Stimulated activated naive CD4-positive, alpha-beta T cell treated with Interleukin-2 at 50 U/mL for 16 hours (primary cell): ENCODE data around the gene ZNF628.
"Not testable (repeated sequence)": the region's sequence is repeated elsewhere in the genome, so short reads cannot be mapped to it uniquely, and the experiment has no call there.

Source experiments
- DNase-seq: peaks from one replicate; lab custom pipeline; 2025; lab: John Stamatoyannopoulos, UW

Gene ZNF628

DNA sequence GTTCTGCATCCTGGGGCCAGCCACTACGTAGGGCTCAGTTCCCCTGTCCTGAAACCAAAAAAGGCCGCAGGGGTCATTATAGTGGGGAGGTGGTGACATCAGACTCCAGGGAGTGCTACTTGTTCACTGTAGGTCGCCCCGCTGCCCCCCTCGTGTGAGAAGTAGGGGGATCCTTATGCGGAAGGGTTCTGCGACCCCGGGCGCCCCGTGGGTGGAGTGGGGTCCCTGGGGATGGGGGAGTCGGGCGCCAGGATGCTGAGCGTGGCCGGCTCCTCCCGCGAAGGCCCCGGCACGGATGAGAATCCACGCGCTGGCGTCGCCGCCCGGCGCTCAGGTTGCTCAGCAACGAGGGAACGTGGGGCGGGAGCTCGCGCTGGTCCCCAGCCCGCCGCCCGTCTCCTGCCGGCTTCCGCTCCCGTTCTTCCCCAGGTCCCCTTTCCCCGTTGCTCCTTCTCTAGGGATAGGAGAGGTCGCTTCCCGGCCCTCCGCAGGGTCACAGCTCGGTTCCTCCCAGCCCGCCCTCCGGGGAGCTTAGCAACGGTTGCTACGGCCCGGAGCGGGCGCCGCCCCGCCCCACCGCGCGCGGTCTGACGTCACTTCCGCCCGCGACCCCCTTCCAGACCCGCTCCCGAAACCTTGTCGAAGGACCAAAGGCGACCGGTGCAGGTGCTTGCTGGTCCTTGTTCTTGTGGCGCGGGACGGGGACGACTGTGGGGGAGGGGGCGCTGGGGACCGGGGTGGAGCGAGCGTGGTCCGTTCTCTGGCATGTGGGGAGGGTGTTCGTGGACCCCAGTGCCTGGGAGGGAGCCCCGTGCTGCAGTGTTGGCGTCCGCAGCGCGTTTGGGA is 8.4 kb downstream of the ZNF628 start, which contains the start of gene NAT14:
Gene NAT14, plus strand, starts transcription at position 596 of the 846 bp plus-strand sequence. CDS start 521 bp downstream, outside the sequence.
- peak; percentile 52 for DNase-seq

DNA sequence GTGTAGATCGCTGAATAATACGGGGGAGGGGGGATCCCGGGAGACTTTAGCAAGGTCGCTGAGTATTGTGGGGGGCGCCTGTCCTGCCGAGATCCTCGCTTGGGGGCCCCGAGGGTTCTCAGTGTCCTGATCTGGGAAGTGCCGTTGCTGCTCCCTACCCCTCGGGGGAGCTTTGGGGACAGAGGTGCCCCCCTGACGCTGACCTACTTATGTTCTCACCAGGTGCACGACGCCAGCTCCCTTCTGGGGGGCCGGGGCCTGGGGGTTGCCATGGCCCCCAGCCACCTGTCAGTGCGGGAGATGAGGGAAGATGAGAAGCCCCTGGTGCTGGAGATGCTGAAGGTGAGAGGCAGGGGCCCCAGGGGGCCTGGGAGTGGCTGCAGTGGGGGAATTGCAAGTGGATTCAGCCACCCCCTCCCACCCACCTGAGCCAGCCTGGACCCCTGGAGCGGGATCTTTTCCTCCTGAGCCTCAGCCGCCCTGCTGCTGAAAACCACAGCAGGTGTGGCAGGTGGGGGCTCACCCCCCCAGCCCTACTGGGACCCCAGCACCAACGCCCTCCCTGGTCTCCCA is 9.1 kb downstream of the ZNF628 start:
- no peak for DNase-seq

GRCh38 chr19:55486043-55486970 is 9.9 kb downstream of the ZNF628 start:
- DNase-seq: no peak

DNA sequence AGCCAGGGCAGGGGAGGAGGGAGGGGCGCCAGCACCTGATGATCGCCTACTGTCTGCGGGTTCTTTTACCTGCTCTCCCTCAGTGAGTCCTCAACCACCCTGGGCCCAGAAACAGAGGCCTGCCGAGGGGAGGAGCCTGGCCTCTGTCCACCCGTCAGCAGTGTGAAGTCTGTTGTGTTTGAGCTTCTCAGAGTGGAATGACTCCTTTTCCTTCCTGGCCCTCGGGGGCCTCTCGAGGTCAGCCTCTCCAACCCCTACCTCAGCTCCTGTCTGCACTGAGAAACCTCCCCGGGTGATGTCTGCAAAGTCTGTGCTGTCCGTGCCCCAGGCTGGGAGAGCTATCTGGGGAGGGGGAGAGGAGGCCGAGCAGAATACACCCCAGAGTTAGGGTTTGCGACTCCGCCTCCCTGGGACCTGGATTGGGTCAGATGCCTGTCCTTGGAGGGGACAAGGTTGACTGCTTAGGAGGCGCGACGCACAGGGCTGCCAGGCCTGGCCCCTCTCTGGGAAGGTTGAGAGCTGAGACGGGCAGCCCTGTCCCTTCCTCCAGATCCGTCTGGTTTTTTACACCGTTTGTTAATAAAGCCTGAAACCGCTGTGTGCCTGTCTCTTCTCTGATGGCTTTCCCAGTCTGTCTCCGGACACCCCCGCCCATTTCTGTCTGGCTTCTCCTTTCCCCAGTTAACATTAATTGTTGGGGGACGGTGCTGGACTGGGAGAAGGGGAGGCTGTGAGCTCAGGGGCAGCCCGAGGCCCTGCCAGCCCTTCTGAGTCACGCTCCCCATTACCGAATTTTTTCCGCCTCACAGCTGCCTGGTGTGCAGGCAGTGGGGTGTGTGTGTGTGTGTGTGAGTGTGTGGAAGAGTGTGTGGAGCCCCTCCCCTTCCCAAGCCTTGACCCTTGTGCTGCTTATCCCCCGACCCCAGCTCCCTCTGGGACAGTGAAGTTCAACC is 10.8 kb downstream of the ZNF628 start:
- DNase-seq: peak; percentile 35

GRCh38 chr19:55487924-55488687 is 11.7 kb downstream of the ZNF628 start, which contains the start of gene SSC5D:
Gene SSC5D (plus strand): TSS chr19:55488436. CDS start chr19:55488590, 154 bp downstream.
- DNase-seq: no peak

DNA sequence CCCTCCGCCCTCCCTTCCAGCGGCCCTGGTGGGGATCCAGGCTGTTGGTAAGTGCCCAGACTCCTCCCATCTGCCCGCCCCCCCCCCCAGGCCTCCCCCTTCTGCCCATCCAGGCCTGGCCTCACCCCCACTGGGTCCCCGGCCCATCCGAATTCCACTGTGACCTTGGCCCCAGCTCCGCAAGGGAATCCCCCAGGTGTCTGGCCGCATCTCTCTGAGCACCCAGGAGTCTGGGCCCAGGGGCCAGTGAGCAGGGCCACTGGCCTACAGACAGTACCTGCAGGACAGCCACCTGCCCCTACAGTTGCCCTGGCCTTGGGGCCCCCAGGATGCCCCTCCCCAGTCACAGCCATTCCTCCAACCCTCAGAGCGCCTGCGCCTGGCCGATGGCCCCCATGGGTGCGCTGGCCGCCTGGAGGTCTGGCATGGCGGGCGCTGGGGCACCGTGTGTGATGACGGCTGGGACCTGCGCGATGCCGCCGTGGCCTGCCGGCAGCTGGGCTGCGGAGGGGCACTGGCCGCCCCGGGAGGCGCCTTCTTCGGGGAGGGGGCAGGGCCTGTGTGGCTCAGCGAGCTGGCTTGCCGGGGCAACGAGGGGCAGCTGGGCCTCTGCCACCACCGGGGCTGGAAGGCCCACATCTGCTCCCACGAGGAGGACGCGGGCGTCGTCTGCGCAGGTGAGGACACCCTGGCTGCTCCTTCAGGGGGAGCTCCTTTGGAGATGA is 12.7 kb downstream of the ZNF628 start:
- DNase-seq: no peak

DNA sequence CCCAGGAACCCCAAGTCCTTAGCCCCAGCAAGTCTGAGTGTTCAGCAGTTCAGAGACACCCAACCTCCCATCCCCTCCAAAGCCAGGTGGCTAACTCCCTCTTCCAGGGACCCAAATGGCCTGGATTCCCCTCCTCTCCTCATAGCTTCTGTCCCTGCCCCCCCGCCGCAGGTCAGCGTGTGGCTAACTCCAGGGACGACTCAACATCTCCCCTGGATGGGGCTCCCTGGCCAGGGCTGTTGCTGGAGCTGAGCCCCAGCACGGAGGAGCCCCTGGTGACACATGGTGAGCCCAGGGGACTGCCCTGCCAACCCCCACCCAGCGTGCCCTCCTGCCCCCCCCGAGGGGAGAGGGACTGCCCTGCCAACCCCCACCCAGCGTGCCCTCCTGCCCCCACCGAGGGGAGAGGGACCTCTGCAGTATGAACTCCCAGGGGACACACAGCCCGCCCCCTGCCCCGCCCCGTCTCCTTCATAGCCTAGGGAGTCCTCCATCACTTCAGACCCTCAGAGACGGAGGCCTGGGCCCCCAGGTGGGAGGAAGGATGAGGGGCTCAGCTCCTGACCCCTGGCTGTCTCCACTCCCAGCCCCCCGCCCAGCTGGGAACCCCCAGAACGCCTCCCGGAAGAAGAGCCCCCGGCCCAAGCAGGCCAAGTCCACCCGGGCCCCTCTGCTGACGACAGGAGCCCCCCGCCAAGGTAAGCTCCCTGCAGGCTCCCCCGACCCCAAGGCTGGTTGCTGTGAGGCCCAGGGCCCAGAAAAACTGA is 13.5 kb downstream of the ZNF628 start:
- no peak for DNase-seq

GRCh38 chr19:55490478-55491432 is 14.3 kb downstream of the ZNF628 start:
- DNase-seq: no peak

GRCh38 chr19:55491546-55492360 is 15.3 kb downstream of the ZNF628 start:
- no peak for DNase-seq

DNA sequence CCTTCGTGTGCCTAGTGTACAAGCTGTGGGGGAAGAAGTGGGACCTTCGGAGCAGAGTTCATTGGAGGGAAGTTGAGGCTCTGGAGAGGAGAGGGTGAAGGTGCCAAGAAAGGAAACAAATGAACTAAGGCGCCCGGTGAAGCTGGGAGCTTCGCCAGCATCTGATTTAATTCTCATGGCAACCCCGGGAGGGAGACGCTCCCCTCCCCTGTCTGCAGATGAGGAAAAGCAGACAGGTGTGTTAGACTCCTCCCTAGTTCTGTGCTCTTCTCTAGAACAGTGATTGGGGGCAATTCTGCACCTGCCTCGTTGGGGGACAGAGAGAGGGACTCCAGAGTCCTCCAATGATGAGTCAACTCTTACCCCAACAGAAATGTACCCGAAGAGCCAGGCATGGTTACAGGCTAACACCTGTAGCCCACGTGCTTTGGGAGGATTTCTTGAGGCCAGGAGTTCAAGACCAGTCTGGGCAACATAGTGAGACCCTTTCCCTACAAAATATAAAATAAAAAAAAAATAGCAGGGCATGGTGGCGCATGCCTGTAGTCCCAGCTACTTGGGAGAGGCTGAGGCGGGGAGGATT is 16.0 kb downstream of the ZNF628 start:
- no peak for DNase-seq

DNA sequence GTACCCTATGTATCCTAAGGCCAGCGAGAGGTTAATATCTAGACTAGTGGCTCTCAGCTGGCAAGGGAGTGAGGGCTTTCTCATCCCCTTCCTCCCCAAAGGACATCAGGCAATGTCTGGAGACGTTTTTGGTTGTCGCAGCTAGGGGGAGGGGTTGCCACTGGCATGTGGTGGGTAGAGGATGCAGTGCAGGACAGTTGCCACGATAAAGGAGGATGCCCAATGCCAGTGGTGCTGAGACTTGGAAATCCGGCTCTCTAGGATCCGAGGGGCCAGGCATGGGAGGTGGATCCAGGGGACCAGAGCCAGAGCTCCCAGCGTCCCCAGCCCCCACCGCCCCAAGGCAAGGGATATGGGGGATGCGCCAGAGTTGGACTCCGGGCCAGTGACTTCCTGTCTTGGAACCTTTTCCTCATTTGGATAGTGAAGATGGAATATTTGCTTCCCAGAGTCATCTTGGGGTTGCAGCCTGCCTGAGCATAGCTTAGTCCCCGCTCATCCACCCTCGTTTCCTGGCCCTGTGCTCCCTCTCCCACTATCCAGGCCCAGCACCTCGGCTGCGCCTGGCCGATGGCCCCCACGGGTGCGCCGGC is 16.7 kb downstream of the ZNF628 start:
- DNase-seq: no peak

DNA sequence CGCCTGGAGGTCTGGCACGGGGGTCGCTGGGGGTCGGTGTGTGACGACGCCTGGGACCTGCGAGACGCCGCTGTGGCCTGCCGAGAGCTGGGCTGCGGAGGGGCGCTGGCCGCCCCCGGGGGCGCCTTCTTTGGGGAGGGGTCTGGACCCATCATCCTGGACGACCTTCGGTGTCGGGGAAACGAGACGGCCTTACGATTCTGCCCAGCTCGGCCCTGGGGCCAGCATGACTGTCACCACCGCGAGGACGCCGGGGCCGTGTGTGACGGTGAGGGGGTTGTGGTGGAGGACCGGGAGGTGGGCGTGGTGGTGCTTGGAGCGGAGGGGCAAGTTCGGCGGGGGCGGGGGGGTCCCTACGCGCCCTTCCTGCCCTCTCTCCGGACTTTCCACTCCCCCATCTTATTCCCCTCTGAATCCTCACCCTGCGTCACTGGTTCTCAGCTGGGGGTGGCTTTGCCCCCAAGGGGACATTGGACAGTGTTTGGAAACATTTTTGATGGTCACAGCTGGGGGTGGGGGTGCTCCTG is 17.3 kb downstream of the ZNF628 start:
- no peak for DNase-seq

- DNase-seq: no peak
Observed at GRCh38 chr19:55494172-55494761, 17.9 kb downstream of the ZNF628 start.

DNA sequence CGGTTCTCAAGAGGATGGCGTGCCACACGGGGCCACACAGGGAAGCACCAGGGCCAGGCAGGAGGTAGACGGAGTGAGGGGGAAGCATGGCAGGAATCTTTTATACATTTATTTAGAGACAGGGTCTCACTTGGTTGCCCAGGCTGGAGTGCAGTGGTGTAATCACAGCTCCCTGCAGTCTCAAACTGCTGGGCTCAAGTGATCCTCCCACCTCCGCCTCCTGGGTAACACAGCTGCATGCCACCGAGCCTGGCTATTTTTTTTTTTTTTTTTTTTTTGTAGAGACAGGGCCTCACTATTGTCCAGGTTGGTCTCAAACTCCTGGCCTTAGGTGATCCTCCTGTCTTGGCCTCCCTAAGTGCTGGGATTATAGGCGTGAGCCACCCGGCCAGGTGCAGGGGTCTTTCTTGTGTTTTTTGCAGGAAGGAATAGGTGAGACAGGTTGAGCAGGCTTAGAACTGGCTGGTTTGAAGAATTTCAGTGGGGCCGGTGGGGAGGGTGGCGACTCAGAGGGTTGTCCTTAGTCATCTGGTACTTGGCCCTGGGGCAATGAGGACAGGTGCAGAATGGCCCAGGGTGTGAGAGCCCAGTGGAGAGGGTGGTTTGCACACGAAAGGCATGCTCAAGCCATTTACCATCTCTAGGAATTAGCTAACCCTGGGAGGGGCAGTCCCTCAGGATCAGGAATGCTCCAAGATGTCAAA is 19.4 kb downstream of the ZNF628 start:
- no peak for DNase-seq

DNA sequence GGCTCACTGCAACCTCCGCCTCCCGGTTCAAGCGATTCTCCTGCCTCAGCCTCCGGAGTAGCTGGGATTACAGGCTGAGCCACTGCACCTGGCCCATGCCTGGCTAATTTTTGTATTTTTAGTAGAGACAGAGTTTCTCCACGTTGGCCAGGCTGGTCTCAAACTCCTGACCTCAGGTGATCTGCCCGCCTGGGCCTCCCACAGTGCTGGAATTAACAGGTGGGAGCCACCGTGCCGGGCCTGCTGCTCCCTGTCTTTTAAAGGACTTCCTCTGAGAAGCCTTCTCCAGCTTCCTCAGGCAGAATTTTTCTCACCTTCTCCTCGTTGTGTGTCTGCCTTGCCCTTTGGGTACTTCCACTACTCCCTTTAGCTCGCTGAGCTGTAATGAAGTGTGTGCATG is 20.4 kb downstream of the ZNF628 start:
- DNase-seq: not testable (repeated sequence)
